ENCODE measurements around the gene C16orf78.

C16orf78 gene

DNA sequence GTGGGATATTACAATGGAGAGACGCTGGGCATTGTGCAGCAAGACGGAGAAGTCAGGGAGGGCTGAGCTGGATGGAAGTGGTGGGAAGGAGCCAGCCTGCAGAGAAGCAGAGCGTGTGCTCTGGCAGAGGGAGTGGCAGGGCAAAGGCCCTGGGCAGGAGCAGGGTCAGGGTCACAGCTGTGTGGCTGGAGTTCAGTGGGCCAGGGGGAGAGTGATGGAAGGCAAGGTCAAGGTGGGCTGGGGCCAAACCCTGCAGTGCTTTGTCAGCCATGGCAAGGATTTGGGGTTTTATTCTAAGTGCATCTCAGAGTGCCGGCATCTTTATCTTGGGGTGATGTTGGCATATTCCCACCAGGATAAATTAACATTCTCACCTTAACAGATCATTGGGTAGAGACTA, 31.9 kb upstream of the C16orf78 start:
- Histone ChIP-seq H3K27me3 (ENCODE audit: control insufficient read depth, insufficient read depth, low read length) (no peaks in the 10 kb centered on the region), H3K27ac (ENCODE audit: low read depth, low read length) (no peak overlapping the region), H3K4me3 (ENCODE audit: low read length) (no peak overlapping the region), H3K4me1 (ENCODE audit: control insufficient read depth, insufficient read depth, low read length) (no peaks in the 10 kb centered on the region), H3K36me3 (ENCODE audit: control insufficient read depth, insufficient read depth, low read length) (no peaks in the 10 kb centered on the region), H3K9ac (ENCODE audit: low read length) (no peak overlapping the region)

GRCh38 chr16:49342336-49343265, 31.0 kb upstream of the C16orf78 start:
- H3K9ac ChIP-seq (ENCODE audit: low read length) = no peak overlapping the region
- H3K27me3 ChIP-seq (ENCODE audit: control insufficient read depth, insufficient read depth, low read length) = no peaks in the 10 kb centered on the region
- no peaks in the 10 kb centered on the region for H3K36me3 ChIP-seq (ENCODE audit: control insufficient read depth, insufficient read depth, low read length)
- no peak overlapping the region for H3K27ac ChIP-seq (ENCODE audit: low read depth, low read length)
- no peak overlapping the region for H3K4me3 ChIP-seq (ENCODE audit: low read length)
- H3K4me1 ChIP-seq (ENCODE audit: control insufficient read depth, insufficient read depth, low read length) = no peaks in the 10 kb centered on the region

DNA sequence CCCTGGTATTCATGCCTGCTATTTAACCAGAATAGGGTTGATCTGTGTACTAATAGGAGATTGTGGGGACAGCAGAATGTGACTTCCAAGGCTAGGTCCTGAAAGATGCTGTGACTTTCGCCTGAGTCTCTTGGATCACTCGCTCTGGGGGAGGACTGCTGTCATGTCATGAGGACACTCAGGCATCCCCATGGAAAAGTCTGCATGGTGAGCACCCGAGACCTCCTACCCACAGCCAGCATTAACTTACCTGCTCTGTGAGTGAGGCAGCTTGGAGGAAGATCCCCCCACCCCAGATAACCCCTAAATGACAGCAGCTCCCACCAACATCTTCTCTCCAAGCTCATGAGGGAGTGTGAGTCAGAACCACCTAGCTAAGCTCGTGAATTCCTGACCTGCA, 30.3 kb upstream of the C16orf78 start:
- Histone ChIP-seq H3K9ac (ENCODE audit: low read length) (no peak overlapping the region), H3K36me3 (ENCODE audit: control insufficient read depth, insufficient read depth, low read length) (no peaks in the 10 kb centered on the region), H3K27ac (ENCODE audit: low read depth, low read length) (no peak overlapping the region), H3K27me3 (ENCODE audit: control insufficient read depth, insufficient read depth, low read length) (no peaks in the 10 kb centered on the region), H3K4me1 (ENCODE audit: control insufficient read depth, insufficient read depth, low read length) (no peaks in the 10 kb centered on the region), H3K4me3 (ENCODE audit: low read length) (no peak overlapping the region)

- Histone ChIP-seq H3K4me1 (ENCODE audit: control insufficient read depth, insufficient read depth, low read length) (no peaks in the 10 kb centered on the region), H3K27me3 (ENCODE audit: control insufficient read depth, insufficient read depth, low read length) (no peaks in the 10 kb centered on the region), H3K36me3 (ENCODE audit: control insufficient read depth, insufficient read depth, low read length) (no peaks in the 10 kb centered on the region), H3K4me3 (ENCODE audit: low read length) (no peak overlapping the region), H3K27ac (ENCODE audit: low read depth, low read length) (no peak overlapping the region), H3K9ac (ENCODE audit: low read length) (no peak overlapping the region)
Measured at GRCh38 chr16:49344401-49344800, 29.2 kb upstream of the C16orf78 start.

DNA sequence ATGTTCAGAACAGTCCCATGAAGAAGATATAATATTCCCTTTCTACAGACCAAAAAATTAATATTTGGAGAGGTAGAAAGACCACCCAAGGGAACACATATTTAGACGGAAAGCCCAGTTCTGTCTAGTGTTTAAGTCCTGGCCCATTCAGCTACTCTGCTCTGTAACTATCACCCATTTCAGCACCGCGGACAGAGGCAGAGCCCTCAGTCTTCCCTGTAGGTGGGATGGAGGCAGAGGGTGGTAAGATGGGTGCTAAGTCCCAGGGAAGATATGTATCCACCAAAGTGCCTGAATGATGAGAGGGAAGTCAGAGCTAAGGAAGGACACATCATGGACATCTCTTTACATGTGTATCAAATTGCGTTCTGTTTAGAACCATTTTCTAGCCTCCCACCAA, 27.8 kb upstream of the C16orf78 start:
- H3K4me3 ChIP-seq (ENCODE audit: low read length) = no peak overlapping the region
- no peaks in the 10 kb centered on the region for H3K27me3 ChIP-seq (ENCODE audit: control insufficient read depth, insufficient read depth, low read length)

DNA sequence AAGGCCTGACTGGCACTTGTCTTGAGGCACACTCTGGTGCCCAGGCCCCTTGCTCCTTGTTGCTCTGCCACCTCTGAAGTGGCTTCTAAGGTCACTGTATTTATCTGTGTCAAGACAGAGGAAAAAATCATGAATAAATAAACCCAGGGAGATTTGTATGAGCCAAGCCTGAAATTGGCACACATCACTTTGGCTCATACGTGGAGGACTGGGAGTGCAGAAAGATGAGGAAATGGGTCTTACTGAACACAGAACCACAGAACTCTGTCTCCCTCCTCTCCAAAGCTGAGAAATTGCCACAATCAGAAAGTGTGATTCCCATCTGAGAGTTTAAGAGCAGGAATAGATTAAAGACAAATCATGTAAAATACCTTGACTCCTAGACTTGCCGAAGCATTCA, 27.1 kb upstream of the C16orf78 start:
- H3K4me1 ChIP-seq (ENCODE audit: control insufficient read depth, insufficient read depth, low read length) = no peaks in the 10 kb centered on the region
- H3K36me3 ChIP-seq (ENCODE audit: control insufficient read depth, insufficient read depth, low read length) = no peaks in the 10 kb centered on the region
- H3K9ac ChIP-seq (ENCODE audit: low read length) = no peak overlapping the region
- no peak overlapping the region for H3K4me3 ChIP-seq (ENCODE audit: low read length)
- no peak overlapping the region for H3K27ac ChIP-seq (ENCODE audit: low read depth, low read length)
- H3K27me3 ChIP-seq (ENCODE audit: control insufficient read depth, insufficient read depth, low read length) = no peaks in the 10 kb centered on the region

More for the DNA sequence above, 27.8 kb upstream of the C16orf78 start:
- Histone ChIP-seq H3K9ac (ENCODE audit: low read length) (no peak overlapping the region), H3K4me1 (ENCODE audit: control insufficient read depth, insufficient read depth, low read length) (no peaks in the 10 kb centered on the region), H3K27ac (ENCODE audit: low read depth, low read length) (no peak overlapping the region), H3K36me3 (ENCODE audit: control insufficient read depth, insufficient read depth, low read length) (no peaks in the 10 kb centered on the region)

- Histone ChIP-seq H3K27ac (ENCODE audit: low read depth, low read length) (no peak overlapping the region), H3K9ac (ENCODE audit: low read length) (no peak overlapping the region), H3K4me1 (ENCODE audit: control insufficient read depth, insufficient read depth, low read length) (no peaks in the 10 kb centered on the region), H3K27me3 (ENCODE audit: control insufficient read depth, insufficient read depth, low read length) (peaks cover 2% of the 10 kb centered on the region), H3K4me3 (ENCODE audit: low read length) (no peak overlapping the region), H3K36me3 (ENCODE audit: control insufficient read depth, insufficient read depth, low read length) (no peaks in the 10 kb centered on the region)
Measured at GRCh38 chr16:49347476-49347875, 26.1 kb upstream of the C16orf78 start.

GRCh38 chr16:49348408-49349176, 25.0 kb upstream of the C16orf78 start:
- Histone ChIP-seq H3K4me1 (ENCODE audit: control insufficient read depth, insufficient read depth, low read length) (no peaks in the 10 kb centered on the region), H3K4me3 (ENCODE audit: low read length) (no peak overlapping the region), H3K36me3 (ENCODE audit: control insufficient read depth, insufficient read depth, low read length) (no peaks in the 10 kb centered on the region), H3K27me3 (ENCODE audit: control insufficient read depth, insufficient read depth, low read length) (peaks cover 2% of the 10 kb centered on the region), H3K9ac (ENCODE audit: low read length) (no peak overlapping the region), H3K27ac (ENCODE audit: low read depth, low read length) (no peak overlapping the region)

DNA sequence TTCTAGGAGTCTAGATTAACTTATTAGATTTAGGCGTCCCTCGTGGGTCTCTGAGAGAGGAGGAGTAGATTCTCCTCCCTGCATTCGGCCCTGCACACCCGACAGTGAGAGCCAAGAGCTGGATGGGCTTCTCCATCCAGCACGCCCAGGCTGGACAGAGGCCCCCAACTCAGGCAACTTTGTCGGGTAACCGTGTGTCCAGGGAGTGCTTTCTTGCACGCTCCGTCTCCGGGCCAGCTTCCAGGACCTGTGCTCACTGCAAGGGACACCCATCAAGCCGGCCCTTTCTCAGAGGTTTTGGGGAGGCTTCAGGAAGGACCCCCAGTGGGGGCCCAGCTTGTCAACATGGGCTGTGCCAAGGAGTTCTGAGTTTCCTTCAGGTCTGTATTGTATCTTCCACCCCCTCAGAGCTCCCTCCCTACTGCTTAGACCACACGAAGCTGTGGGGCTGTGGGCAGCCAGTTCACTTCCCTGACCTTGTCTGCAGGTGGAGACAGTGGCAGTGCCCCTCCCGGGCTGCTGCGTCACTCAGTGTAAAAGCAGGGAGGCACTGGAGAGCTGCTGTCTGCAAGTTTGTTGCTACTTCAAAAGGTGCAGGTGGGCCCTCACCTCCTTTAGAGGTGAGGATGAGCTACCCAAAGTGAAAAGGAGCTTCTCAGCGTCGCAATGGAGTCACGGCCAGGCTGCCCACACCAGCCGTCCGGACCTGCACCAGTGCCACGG, 24.0 kb upstream of the C16orf78 start:
- no peak overlapping the region for H3K27ac ChIP-seq (ENCODE audit: low read depth, low read length)
- H3K36me3 ChIP-seq (ENCODE audit: control insufficient read depth, insufficient read depth, low read length) = no peaks in the 10 kb centered on the region
- no peak overlapping the region for H3K4me3 ChIP-seq (ENCODE audit: low read length)
- no peak overlapping the region for H3K9ac ChIP-seq (ENCODE audit: low read length)
- H3K4me1 ChIP-seq (ENCODE audit: control insufficient read depth, insufficient read depth, low read length) = no peaks in the 10 kb centered on the region
- H3K27me3 ChIP-seq (ENCODE audit: control insufficient read depth, insufficient read depth, low read length) = peaks cover 2% of the 10 kb centered on the region

- Histone ChIP-seq H3K9ac (ENCODE audit: low read length) (no peak overlapping the region), H3K27me3 (ENCODE audit: control insufficient read depth, insufficient read depth, low read length) (peaks cover 2% of the 10 kb centered on the region), H3K36me3 (ENCODE audit: control insufficient read depth, insufficient read depth, low read length) (no peaks in the 10 kb centered on the region), H3K27ac (ENCODE audit: low read depth, low read length) (no peak overlapping the region), H3K4me1 (ENCODE audit: control insufficient read depth, insufficient read depth, low read length) (no peaks in the 10 kb centered on the region), H3K4me3 (ENCODE audit: low read length) (no peak overlapping the region)
Measured at GRCh38 chr16:49350265-49351095, 23.1 kb upstream of the C16orf78 start.

DNA sequence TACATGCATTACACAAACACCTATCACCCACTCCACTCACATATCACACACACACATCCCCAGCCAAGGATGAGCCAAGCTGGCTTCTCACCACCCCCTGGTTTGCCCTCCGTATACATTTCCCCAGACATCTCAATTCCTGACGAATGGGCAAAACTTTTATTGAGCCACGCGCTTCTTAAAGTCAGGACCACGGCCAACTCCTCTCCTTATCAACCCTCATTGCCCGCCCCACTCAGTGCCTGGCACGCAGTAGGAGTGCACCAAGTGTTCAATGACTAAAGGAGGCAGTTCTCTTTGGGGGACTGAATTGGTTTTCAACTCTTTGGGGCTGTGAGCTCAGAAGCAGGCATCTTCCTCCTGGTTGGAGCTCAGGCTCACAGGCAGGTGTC, 22.5 kb upstream of the C16orf78 start:
- H3K4me1 ChIP-seq (ENCODE audit: control insufficient read depth, insufficient read depth, low read length) = no peaks in the 10 kb centered on the region
- no peaks in the 10 kb centered on the region for H3K36me3 ChIP-seq (ENCODE audit: control insufficient read depth, insufficient read depth, low read length)
- no peak overlapping the region for H3K4me3 ChIP-seq (ENCODE audit: low read length)
- H3K27ac ChIP-seq (ENCODE audit: low read depth, low read length) = no peak overlapping the region
- H3K9ac ChIP-seq (ENCODE audit: low read length) = no peak overlapping the region
- peaks cover 2% of the 10 kb centered on the region for H3K27me3 ChIP-seq (ENCODE audit: control insufficient read depth, insufficient read depth, low read length)
